Pancreas (tissue), 10 donors: ENCODE data around the gene BABAM2. TPM values are rescaled to one million over a fixed set of nuclear protein-coding genes. Genes with fewer than 3 reads are reported as not detected.

Experiments used
- ATAC-seq, 4 donors: fragments of 200-7000 bp; cut with Tn5 transposase; one replicate each; pipeline versions ENCODE4 v1.8.0 to v1.9.1; 2020; ENCODE audit warnings: mild to moderate bottlenecking in 4 of 4, moderate library complexity in 4 of 4
- DNase-seq, 6 donors: peaks; one replicate each; pipeline ENCODE4 v3.0.0-alpha.2; 2020
- FAIRE-seq: peaks from 2 replicates; lab custom pipeline; 2012; peaks lifted over from hg19 to GRCh38; lab: Jason Lieb, UNC
- H3K27ac ChIP-seq, 4 donors: fragments of 200-600 bp; sonication (generic); 1 replicate in 3 of 4; 2 replicates in 1 of 4; pipeline versions ENCODE4 v1.5.0 to v1.8.0; 2020
- H3K27me3 ChIP-seq, 4 donors: fragments of 200-600 bp; one replicate each; pipeline ENCODE4 v1.8.0; 2021
- H3K36me3 ChIP-seq, 3 donors: fragments of 200-600 bp; sonication (generic) in 1 of 3; one replicate each; pipeline versions ENCODE4 v1.5.0 to v1.8.0; 2020 to 2021
- H3K4me1 ChIP-seq, 3 donors: fragments of 200-600 bp; one replicate each; pipeline ENCODE4 v1.8.0; 2021
- H3K4me3 ChIP-seq, 4 donors: fragments of 200-600 bp; sonication (generic) in 2 of 4; one replicate each; pipeline versions ENCODE4 v1.5.0 to v1.8.0; 2020 to 2021
- H3K9me3 ChIP-seq, 4 donors: fragments of 200-600 bp; one replicate each; pipeline ENCODE4 v1.8.0; 2021
- WGBS, 2 donors: extraction: QIAGEN DNeasy Blood & Tissue Kit; methylation state at CpG; one replicate each; pipeline ENCODE4 v1.1.7; 2013; 5-methylcytosine and 5-hydroxymethylcytosine counted together
- intact Hi-C, 3 donors: fragments of 100-400 bp; cut with DNase I; formaldehyde crosslinking; loops; one replicate each; pipeline versions ENCODE4 v1.11.1 to v1.14.2; 2022
- polyA plus RNA-seq, 2 donors: library from polyadenylated mRNA; stranded (reverse); fragments of 200-250 nt; gene quantifications; one replicate each; pipeline ENCODE4 v1.2.3, GENCODE V29; 2013
- total RNA-seq, 6 donors: library from RNA; stranded (reverse); fragmentation: NEBNext Ultra II Directional in 4 of 6; extraction: Animal tissue kit (Norgen Biotek cat#: 25700) in 4 of 6; gene quantifications; one replicate each; pipeline versions ENCODE4 v1.2.1 to v1.2.4, GENCODE V29; 2021 to 2023
- TF ChIP-seq, protein P1 (sequence below), 4 donors: fragments of 200-600 bp; sonication (generic) in 3 of 4; IDR thresholded peaks; one replicate each; pipeline versions ENCODE4 v1.5.0 to v1.8.0; 2021; ENCODE audit warnings: antibody characterized with exemption in 4 of 4
- donor health status: healthy with polysubstance abuse.
- donor health status: DM: no; HTN: no; CAD: no; lungs with moderate emphysema.
- donor health status: DM: no; HTN: no; CAD: no.
- donor health status: control.
- donor health status: control.
- donor health status: Bipolar disorder and iron deficiency.
- donor health status: DM: yes; HTN: yes; CAD: no.
- donor health status: DM: no; HTN: no; CAD: no.
- donor health status: DM: no; HTN: no; CAD: no.
- donor health status: DM: yes; HTN: yes; CAD: no.

The BABAM2 gene
- total and polyA plus RNA-seq, 8 donors, result 9.4 to 21.3 (median 15.6) TPM

DNA sequence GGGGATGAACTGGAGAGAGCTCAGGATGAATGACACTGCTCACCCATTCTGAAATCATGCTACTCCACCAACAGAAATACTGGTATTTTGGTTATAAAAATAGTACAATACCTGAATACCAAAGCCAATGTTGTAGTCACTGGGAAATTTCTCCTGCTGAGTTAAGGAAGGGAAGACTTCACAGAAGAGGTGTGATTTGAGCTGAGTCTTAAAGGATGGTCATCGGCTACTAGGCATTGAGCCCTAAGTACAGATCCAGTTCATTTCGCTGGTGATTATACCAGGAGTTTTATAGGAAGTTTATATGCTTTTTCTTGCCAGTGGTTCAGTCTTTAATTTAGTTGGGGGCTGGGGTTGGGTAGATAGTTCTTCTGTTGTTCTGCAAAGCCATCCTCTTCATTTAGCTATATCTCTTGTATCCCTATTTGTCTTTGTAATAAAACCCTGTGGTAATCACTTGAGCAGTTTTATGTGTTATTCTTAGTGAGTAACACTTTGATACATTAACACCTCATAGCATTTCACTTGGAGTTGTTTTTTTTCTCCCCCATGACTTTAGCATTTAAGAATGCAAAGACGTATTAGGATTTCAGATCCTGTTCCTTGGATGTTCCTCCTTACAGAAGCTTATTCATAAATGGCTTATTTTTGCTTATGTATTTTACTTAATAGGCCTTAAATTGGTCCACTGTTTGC is 262.2 kb downstream of the BABAM2 start:
- H3K4me1 ChIP-seq, result peaks cover 0 to 8% (median 0%) of the 10 kb centered on the region in 3 donors
- no peaks in the 10 kb centered on the region for H3K9me3 ChIP-seq
- no peaks in the 10 kb centered on the region for H3K27me3 ChIP-seq
- H3K4me3 ChIP-seq, result no peak overlapping the region
- DNase-seq (no peak), ATAC-seq (no peak), FAIRE-seq (no peak)
- intact Hi-C loops, result no loop called here
- no peaks in the 10 kb centered on the region for H3K36me3 ChIP-seq
- TF ChIP-seq, protein P1, sequence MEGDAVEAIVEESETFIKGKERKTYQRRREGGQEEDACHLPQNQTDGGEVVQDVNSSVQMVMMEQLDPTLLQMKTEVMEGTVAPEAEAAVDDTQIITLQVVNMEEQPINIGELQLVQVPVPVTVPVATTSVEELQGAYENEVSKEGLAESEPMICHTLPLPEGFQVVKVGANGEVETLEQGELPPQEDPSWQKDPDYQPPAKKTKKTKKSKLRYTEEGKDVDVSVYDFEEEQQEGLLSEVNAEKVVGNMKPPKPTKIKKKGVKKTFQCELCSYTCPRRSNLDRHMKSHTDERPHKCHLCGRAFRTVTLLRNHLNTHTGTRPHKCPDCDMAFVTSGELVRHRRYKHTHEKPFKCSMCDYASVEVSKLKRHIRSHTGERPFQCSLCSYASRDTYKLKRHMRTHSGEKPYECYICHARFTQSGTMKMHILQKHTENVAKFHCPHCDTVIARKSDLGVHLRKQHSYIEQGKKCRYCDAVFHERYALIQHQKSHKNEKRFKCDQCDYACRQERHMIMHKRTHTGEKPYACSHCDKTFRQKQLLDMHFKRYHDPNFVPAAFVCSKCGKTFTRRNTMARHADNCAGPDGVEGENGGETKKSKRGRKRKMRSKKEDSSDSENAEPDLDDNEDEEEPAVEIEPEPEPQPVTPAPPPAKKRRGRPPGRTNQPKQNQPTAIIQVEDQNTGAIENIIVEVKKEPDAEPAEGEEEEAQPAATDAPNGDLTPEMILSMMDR (IDR thresholded peaks at IDR 0.05), result no peak
- H3K27ac ChIP-seq, result no peak overlapping the region
- WGBS, 2 donors, result 97 to 100% methylated on average over 3 of the region's 3 CpGs

DNA sequence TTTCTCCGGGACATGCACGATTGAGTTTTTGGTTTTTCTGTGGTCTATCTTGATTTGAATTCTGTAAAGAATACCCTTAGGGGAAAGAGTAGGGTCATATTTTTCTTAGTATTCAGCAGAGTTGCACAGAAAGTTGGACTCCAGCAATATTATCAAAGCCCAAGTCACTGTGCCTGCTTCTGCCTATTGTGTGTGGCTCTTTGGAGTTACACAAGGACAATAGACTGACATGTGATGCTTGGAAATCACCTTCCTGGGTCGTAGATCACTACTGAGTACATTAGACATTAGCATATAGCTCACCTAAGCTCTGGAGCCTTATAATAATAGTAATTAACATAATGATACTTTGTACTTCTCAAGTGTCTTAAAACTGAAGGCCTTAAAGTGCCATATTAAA is 263.3 kb downstream of the BABAM2 start:
- no peak for FAIRE-seq
- Histone ChIP-seq H3K4me3 (no peak overlapping the region), H3K27ac (no peak overlapping the region), H3K9me3 (no peaks in the 10 kb centered on the region), H3K4me1 (peaks cover 0 to 8% (median 0%) of the 10 kb centered on the region in 3 donors), H3K36me3 (no peaks in the 10 kb centered on the region), H3K27me3 (no peaks in the 10 kb centered on the region)
- ATAC-seq, result no peak
- intact Hi-C loops, result no loop called here
- WGBS, 2 donors, result 85 to 88% methylated on average over 3 of the region's 3 CpGs
- no peak for DNase-seq
- TF ChIP-seq, protein P1 (IDR thresholded peaks at IDR 0.05), result no peak

DNA sequence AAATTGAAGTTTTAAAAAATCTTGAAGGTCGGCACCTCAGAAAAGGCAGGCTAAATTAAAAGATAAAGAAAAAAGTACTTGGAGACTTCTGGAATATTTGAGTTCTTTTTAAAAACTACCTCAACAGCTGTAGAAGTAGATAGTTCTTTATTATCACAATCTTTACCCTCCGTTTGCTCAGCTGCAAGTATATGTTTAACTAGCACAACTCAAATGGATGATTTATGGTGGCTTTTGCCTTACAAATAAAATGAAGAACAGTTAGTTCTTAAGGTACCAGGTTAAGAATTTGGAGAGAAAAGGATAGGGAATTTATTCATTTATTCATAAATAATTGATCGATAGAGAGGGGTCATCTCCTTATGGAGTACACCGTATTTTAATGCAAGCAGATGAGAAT is 264.6 kb downstream of the BABAM2 start:
- WGBS, 2 donors, result 32 to 33% methylated on average over 4 of the region's 4 CpGs
- Histone ChIP-seq H3K36me3 (no peaks in the 10 kb centered on the region), H3K27me3 (no peaks in the 10 kb centered on the region), H3K4me3 (no peak overlapping the region), H3K9me3 (no peaks in the 10 kb centered on the region), H3K4me1 (peaks cover 0 to 8% (median 0%) of the 10 kb centered on the region in 3 donors), H3K27ac (no peak overlapping the region)
- intact Hi-C loops, result no loop called here
- FAIRE-seq (peak; percentile 37), DNase-seq (no peak), ATAC-seq (peak in 2 of 4 donors; percentile 36 to 43)
- TF ChIP-seq, protein P1 (IDR thresholded peaks at IDR 0.05), result no peak

DNA sequence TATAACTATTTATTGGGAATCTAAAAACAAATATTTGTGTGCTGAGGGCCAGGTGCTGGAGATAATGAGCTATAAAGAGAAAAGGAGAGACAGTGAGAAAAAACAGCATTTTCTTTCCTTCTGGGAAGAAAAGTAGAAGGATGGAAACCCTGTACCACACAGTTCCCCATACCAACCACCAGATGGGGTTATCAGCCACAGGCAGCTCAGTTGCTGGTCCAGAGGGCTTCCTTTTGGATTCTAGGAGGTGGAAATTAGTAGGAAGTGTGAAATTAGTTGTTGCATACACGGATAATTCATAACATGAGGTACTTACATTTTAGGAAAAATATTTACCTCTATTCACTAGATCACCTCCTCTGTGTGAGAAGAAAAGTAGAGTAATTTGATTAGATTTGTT is 265.1 kb downstream of the BABAM2 start:
- Histone ChIP-seq H3K4me3 (no peak overlapping the region), H3K27me3 (no peaks in the 10 kb centered on the region), H3K4me1 (peaks cover 0 to 9% (median 0%) of the 10 kb centered on the region in 3 donors), H3K36me3 (no peaks in the 10 kb centered on the region), H3K27ac (no peak overlapping the region), H3K9me3 (no peaks in the 10 kb centered on the region)
- TF ChIP-seq, protein P1 (IDR thresholded peaks at IDR 0.05), result peak in 3 of 4 donors; percentile 14 to 29 (median 14)
- FAIRE-seq (no peak), ATAC-seq (peak in 1 of 4 donors; percentile 26), DNase-seq (no peak)
- 64 to 76% methylated on average over 1 of the region's 1 CpG for WGBS, 2 donors
- intact Hi-C loops, result no loop called here

DNA sequence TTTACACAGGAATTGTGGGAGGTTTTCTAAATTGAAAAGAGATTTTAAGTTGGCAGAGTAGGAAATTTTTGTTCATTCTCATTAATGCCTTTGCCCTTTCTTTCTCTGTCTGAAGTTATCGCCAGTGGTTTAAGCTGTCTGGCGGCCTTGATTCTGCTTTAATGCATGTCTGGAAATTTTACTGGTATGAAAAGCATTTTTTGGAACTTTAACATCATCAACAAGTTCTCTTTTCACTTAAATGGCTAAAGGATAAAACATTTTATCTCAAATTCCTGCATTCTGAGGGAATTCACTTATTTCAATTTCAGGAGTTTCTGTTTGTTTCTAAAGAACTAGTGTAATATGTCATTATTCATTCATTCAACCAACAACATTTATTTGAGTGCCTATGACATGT is 268.3 kb downstream of the BABAM2 start:
- H3K9me3 ChIP-seq, result no peaks in the 10 kb centered on the region
- no peak overlapping the region for H3K27ac ChIP-seq
- intact Hi-C loops, result no loop called here
- no peaks in the 10 kb centered on the region for H3K36me3 ChIP-seq
- DNase-seq (no peak), ATAC-seq (no peak), FAIRE-seq (no peak)
- H3K27me3 ChIP-seq, result no peaks in the 10 kb centered on the region
- TF ChIP-seq, protein P1 (IDR thresholded peaks at IDR 0.05), result no peak
- peaks cover 0 to 14% (median 0%) of the 10 kb centered on the region in 3 donors for H3K4me1 ChIP-seq
- no peak overlapping the region for H3K4me3 ChIP-seq
- WGBS, 2 donors, result 96 to 99% methylated on average over 2 of the region's 2 CpGs
